A549 (cell line): Measurements from ENCODE around the gene FAM20C. TPM values are rescaled to one million over a fixed set of nuclear protein-coding genes. Genes with fewer than 3 reads are reported as not detected.

Experiments used
- ATAC-seq, 2 experiments: fragments of 200-7000 bp in 1 of 2; fragments of >200 bp in 1 of 2; cut with Nextera tagmentation in 1 of 2; cut with Tn5 transposase in 1 of 2; 3 replicates each; pipeline versions ENCODE4 v1.8.0 to v1.9.1; 2018 to 2020; ENCODE audit warnings: mild to moderate bottlenecking in 1 of 2, moderate library complexity in 1 of 2
- CTCF ChIA-PET: fragments of 300-600 bp; sonication (Branson Sonifier 250); formaldehyde crosslinking; extraction: SDS; loops from one replicate; lab custom pipeline; 2021; ENCODE audit warnings: antibody characterized with exemption, inconsistent platforms; lab: Yijun Ruan, JAX
- POLR2A ChIA-PET: fragments of 350-600 bp; formaldehyde crosslinking; extraction: SDS; loops from one replicate; lab custom pipeline; 2021; ENCODE audit warnings: antibody characterized with exemption, inconsistent platforms; lab: Yijun Ruan, JAX
- DNase-seq, 2 experiments: peaks; one replicate each; pipeline versions ENCODE4 v3.0.0 to v3.0.0-alpha.2; 2011 to 2016; ENCODE audit warnings: low read depth in 1 of 2, low spot score in 1 of 2
- FAIRE-seq: peaks from 2 replicates; lab custom pipeline; 2011; peaks lifted over from hg19 to GRCh38; lab: Jason Lieb, UNC
- H3K27ac ChIP-seq, 2 experiments: fragments of >200 bp; sonication (Bioruptor Twin); formaldehyde crosslinking; 3 replicates each; pipeline ENCODE4 v1.5.1; 2016 to 2017
- H3K4me1 ChIP-seq: fragments of >200 bp; sonication (Bioruptor Twin); formaldehyde crosslinking; 3 replicates; pipeline ENCODE4 v1.6.1; 2016
- H3K4me2 ChIP-seq: fragments of >200 bp; sonication (Bioruptor Twin); formaldehyde crosslinking; 3 replicates; pipeline ENCODE4 v1.6.1; 2016
- H3K4me3 ChIP-seq: fragments of >200 bp; sonication (Bioruptor Twin); formaldehyde crosslinking; 3 replicates; pipeline ENCODE4 v1.5.1; 2016
- H3K9me3 ChIP-seq: fragments of >200 bp; sonication (Bioruptor Twin); formaldehyde crosslinking; 3 replicates; pipeline ENCODE4 v1.6.1; 2016
- CEBPB ChIP-seq, 2 experiments: fragments of >200 bp in 1 of 2; sonication (Bioruptor Twin) in 1 of 2; formaldehyde crosslinking in 1 of 2; IDR thresholded peaks; 2 replicates each; pipeline ENCODE4 v1.6.1; 2012 to 2016
- CHD2 ChIP-seq: fragments of 150-350 bp; IDR thresholded peaks from 2 replicates; pipeline ENCODE4 v1.6.1; 2014; ENCODE audit warnings: low read length; ENCODE audit not compliant: partially characterized antibody
- ESRRA ChIP-seq: fragments of 150-350 bp; IDR thresholded peaks from 2 replicates; pipeline ENCODE4 v1.6.1; 2014; ENCODE audit warnings: mild to moderate bottlenecking, low read length, borderline replicate concordance
- HEYL ChIP-seq: fragments of 250-450 bp; sonication (Bioruptor Pico); IDR thresholded peaks from 2 replicates; pipeline ENCODE4 v1.8.0; 2021; ENCODE audit warnings: mild to moderate bottlenecking, moderate library complexity
- HOXA7 ChIP-seq: fragments of 250-450 bp; sonication (Bioruptor Pico); IDR thresholded peaks from 2 replicates; pipeline ENCODE4 v1.5.0; 2020; ENCODE audit warnings: mild to moderate bottlenecking, moderate library complexity
- HOXB13 ChIP-seq: fragments of 250-450 bp; sonication (Bioruptor Pico); IDR thresholded peaks from 2 replicates; pipeline ENCODE4 v1.5.0; 2020; ENCODE audit warnings: low read depth, mild to moderate bottlenecking, moderate library complexity
- HOXB5 ChIP-seq: fragments of 250-450 bp; sonication (Bioruptor Pico); IDR thresholded peaks from 2 replicates; pipeline ENCODE4 v1.5.0; 2020; ENCODE audit warnings: mild to moderate bottlenecking, moderate library complexity
- JUNB ChIP-seq: fragments of >200 bp; sonication (Bioruptor Twin); formaldehyde crosslinking; IDR thresholded peaks from 2 replicates; pipeline ENCODE4 v1.6.1; 2016
- KDM1A ChIP-seq: fragments of 200-600 bp; sonication (generic); IDR thresholded peaks from 2 replicates; pipeline ENCODE4 v1.6.1; 2016; ENCODE audit warnings: low read depth, mild to moderate bottlenecking
- KDM5A ChIP-seq: fragments of 200-600 bp; sonication (generic); IDR thresholded peaks from 2 replicates; pipeline ENCODE4 v1.6.1; 2016; ENCODE audit warnings: antibody characterized with exemption, mild to moderate bottlenecking
- NPAS2 ChIP-seq: fragments of 250-450 bp; sonication (Bioruptor Pico); IDR thresholded peaks from 2 replicates; pipeline ENCODE4 v1.8.0; 2022; ENCODE audit warnings: mild to moderate bottlenecking, moderate library complexity, borderline replicate concordance
- NR3C1 ChIP-seq: fragments of >200 bp; sonication (Bioruptor Twin); formaldehyde crosslinking; IDR thresholded peaks from 3 replicates; pipeline ENCODE4 v1.6.1; 2017
- PHF8 ChIP-seq: fragments of 200-600 bp; sonication (generic); IDR thresholded peaks from 2 replicates; pipeline ENCODE4 v1.6.1; 2016; ENCODE audit warnings: low read depth, mild to moderate bottlenecking, antibody characterized with exemption, moderate library complexity, borderline replicate concordance
- RAD21 ChIP-seq, 2 experiments: fragments of >200 bp in 1 of 2; sonication (Bioruptor Twin) in 1 of 2; formaldehyde crosslinking in 1 of 2; IDR thresholded peaks in 1 of 2; conservative IDR thresholded peaks in 1 of 2; 2 replicates in 1 of 2; 3 replicates in 1 of 2; pipeline ENCODE4 v1.6.1; 2012 to 2018; ENCODE audit warnings: inconsistent platforms in 1 of 2
- RFX5 ChIP-seq: fragments of 450-650 bp; IDR thresholded peaks from 2 replicates; pipeline ENCODE4 v1.7.1; 2014; ENCODE audit warnings: antibody characterized with exemption, mild to moderate bottlenecking, moderate library complexity
- RNF2 ChIP-seq: fragments of 200-600 bp; sonication (generic); IDR thresholded peaks from 2 replicates; pipeline ENCODE4 v1.6.1; 2016; ENCODE audit warnings: low read depth, mild to moderate bottlenecking, antibody characterized with exemption, moderate library complexity, borderline replicate concordance
- TP53 ChIP-seq: fragments of 250-450 bp; sonication (Bioruptor Pico); IDR thresholded peaks from 2 replicates; pipeline ENCODE4 v1.5.0; 2021; ENCODE audit warnings: mild to moderate bottlenecking, moderate library complexity
- ZC3H11A ChIP-seq: fragments of 450-650 bp; IDR thresholded peaks from 2 replicates; pipeline ENCODE4 v1.6.1; 2014; ENCODE audit warnings: antibody characterized with exemption, mild to moderate bottlenecking
- ZFP36 ChIP-seq: fragments of 450-650 bp; IDR thresholded peaks from 2 replicates; pipeline ENCODE4 v1.6.1; 2014; ENCODE audit warnings: borderline replicate concordance; ENCODE audit not compliant: partially characterized antibody
- WGBS: methylation state at CpG from one replicate; pipeline ENCODE4 v1.1.6; 2017; ENCODE audit errors: missing lambda C conversion rate; 5-methylcytosine and 5-hydroxymethylcytosine counted together
- polyA plus RNA-seq, 4 experiments: library from polyadenylated mRNA; depleted of rRNA in 3 of 4; stranded (reverse); fragments of >200 nt; fragmentation: RNase III in 1 of 4; extraction: RNeasy Plus Mini Kit Qiagen cat#74134 plus additional on column Dnase treatment in 1 of 4; gene quantifications; 2 replicates in 3 of 4; 3 replicates in 1 of 4; pipeline ENCODE4 v1.2.3, GENCODE V29; 2011 to 2017
- TF ChIP-seq, protein P1 (sequence below): fragments of 150-350 bp; IDR thresholded peaks from 2 replicates; pipeline ENCODE4 v1.6.1; 2014; ENCODE audit warnings: low read depth, mild to moderate bottlenecking, low read length
- TF ChIP-seq, protein P2 (sequence below): fragments of >200 bp; sonication (Bioruptor Twin); formaldehyde crosslinking; IDR thresholded peaks from 3 replicates; pipeline ENCODE4 v1.6.1; 2016
- TF ChIP-seq, protein P3 (sequence below): IDR thresholded peaks from 2 replicates; pipeline ENCODE4 v1.6.1; 2012; ENCODE audit warnings: low read depth, borderline replicate concordance
- TF ChIP-seq, protein P4 (sequence below): fragments of >200 bp; sonication (Bioruptor Twin); formaldehyde crosslinking; IDR thresholded peaks from 3 replicates; pipeline ENCODE4 v1.5.1; 2016

Gene FAM20C
- polyA plus RNA-seq, 2 of the 4 experiments (the other 2 are of a cell fraction): 5.6 to 20.3 TPM

- ChIA-PET POLR2A (no interaction called here), CTCF (no interaction called here)
- H3K27ac ChIP-seq: no peak overlapping the region
- H3K4me1 ChIP-seq: peaks cover 21% of the 10 kb centered on the region
- DNase-seq (no peak), ATAC-seq (no peak), FAIRE-seq (no peak)
- TF ChIP-seq HOXA7 (CRISPR knock-in tag) (no peak), HOXB13 (no peak), RAD21 (conservative IDR thresholded peaks at IDR 0.05 in 1 of 2, IDR thresholded peaks at IDR 0.05 in 1 of 2) (no peak), KDM1A (no peak)
- no peak overlapping the region for H3K4me2 ChIP-seq
- H3K4me3 ChIP-seq: no peak overlapping the region
- WGBS: 92% methylated on average over 28 of the region's 29 CpGs
- no peaks in the 10 kb centered on the region for H3K9me3 ChIP-seq
Observed at GRCh38 chr7:229184-229964, 37.0 kb downstream of the FAM20C start.

- no peak overlapping the region for H3K4me3 ChIP-seq
- H3K4me2 ChIP-seq: no peak overlapping the region
- FAIRE-seq (no peak), DNase-seq (no peak), ATAC-seq (no peak)
- WGBS: 93% methylated on average over 16 of the region's 17 CpGs
- no peaks in the 10 kb centered on the region for H3K9me3 ChIP-seq
- no peak overlapping the region for H3K27ac ChIP-seq
- ChIA-PET CTCF (no interaction called here), POLR2A (no interaction called here)
- H3K4me1 ChIP-seq: peaks cover 28% of the 10 kb centered on the region
- TF ChIP-seq CHD2 (no peak), JUNB (no peak), PHF8 (no peak), ESRRA (no peak), KDM5A (no peak), NR3C1 (no peak), TP53 (CRISPR knock-in tag) (no peak), NPAS2 (no peak), ZC3H11A (no peak), ZFP36 (no peak), RNF2 (no peak), CEBPB (IDR thresholded peaks at IDR 0.05) (no peak), RAD21 (conservative IDR thresholded peaks at IDR 0.05 in 1 of 2, IDR thresholded peaks at IDR 0.05 in 1 of 2) (no peak), RFX5 (no peak), HOXB5 (no peak), HEYL (CRISPR knock-in tag) (no peak)
- TF ChIP-seq, protein P1, sequence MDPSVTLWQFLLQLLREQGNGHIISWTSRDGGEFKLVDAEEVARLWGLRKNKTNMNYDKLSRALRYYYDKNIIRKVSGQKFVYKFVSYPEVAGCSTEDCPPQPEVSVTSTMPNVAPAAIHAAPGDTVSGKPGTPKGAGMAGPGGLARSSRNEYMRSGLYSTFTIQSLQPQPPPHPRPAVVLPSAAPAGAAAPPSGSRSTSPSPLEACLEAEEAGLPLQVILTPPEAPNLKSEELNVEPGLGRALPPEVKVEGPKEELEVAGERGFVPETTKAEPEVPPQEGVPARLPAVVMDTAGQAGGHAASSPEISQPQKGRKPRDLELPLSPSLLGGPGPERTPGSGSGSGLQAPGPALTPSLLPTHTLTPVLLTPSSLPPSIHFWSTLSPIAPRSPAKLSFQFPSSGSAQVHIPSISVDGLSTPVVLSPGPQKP: no peak
- TF ChIP-seq, protein P2, sequence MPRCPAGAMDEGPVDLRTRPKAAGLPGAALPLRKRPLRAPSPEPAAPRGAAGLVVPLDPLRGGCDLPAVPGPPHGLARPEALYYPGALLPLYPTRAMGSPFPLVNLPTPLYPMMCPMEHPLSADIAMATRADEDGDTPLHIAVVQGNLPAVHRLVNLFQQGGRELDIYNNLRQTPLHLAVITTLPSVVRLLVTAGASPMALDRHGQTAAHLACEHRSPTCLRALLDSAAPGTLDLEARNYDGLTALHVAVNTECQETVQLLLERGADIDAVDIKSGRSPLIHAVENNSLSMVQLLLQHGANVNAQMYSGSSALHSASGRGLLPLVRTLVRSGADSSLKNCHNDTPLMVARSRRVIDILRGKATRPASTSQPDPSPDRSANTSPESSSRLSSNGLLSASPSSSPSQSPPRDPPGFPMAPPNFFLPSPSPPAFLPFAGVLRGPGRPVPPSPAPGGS: no peak
- TF ChIP-seq, protein P3, sequence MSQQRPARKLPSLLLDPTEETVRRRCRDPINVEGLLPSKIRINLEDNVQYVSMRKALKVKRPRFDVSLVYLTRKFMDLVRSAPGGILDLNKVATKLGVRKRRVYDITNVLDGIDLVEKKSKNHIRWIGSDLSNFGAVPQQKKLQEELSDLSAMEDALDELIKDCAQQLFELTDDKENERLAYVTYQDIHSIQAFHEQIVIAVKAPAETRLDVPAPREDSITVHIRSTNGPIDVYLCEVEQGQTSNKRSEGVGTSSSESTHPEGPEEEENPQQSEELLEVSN: no peak
- TF ChIP-seq, protein P4, sequence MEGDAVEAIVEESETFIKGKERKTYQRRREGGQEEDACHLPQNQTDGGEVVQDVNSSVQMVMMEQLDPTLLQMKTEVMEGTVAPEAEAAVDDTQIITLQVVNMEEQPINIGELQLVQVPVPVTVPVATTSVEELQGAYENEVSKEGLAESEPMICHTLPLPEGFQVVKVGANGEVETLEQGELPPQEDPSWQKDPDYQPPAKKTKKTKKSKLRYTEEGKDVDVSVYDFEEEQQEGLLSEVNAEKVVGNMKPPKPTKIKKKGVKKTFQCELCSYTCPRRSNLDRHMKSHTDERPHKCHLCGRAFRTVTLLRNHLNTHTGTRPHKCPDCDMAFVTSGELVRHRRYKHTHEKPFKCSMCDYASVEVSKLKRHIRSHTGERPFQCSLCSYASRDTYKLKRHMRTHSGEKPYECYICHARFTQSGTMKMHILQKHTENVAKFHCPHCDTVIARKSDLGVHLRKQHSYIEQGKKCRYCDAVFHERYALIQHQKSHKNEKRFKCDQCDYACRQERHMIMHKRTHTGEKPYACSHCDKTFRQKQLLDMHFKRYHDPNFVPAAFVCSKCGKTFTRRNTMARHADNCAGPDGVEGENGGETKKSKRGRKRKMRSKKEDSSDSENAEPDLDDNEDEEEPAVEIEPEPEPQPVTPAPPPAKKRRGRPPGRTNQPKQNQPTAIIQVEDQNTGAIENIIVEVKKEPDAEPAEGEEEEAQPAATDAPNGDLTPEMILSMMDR: no peak
Observed at GRCh38 chr7:230274-230673, 37.9 kb downstream of the FAM20C start.
